HepG2 (cell line): ENCODE measurements around the gene DOCK4.

Experiments
- HDAC1 ChIP-seq: sonication (generic); formaldehyde crosslinking; IDR thresholded peaks from 2 replicates; pipeline ENCODE4 v1.5.1; 2020; ENCODE audit warnings: mild to moderate bottlenecking, missing genetic modification reagents
- RAD21 ChIP-seq: fragments of 450-650 bp; formaldehyde crosslinking; IDR thresholded peaks from 2 replicates; pipeline ENCODE4 v1.5.0; 2020; ENCODE audit warnings: mild to moderate bottlenecking
- TF ChIP-seq, protein P1 (sequence below): sonication (generic); formaldehyde crosslinking; IDR thresholded peaks from 2 replicates; pipeline ENCODE4 v1.5.0; 2020; ENCODE audit warnings: mild to moderate bottlenecking, missing genetic modification reagents, borderline replicate concordance
- TF ChIP-seq, protein P2 (sequence below): sonication (generic); formaldehyde crosslinking; IDR thresholded peaks from 2 replicates; pipeline ENCODE4 v1.8.0; 2022; ENCODE audit warnings: missing genetic modification reagents, mild to moderate bottlenecking, moderate library complexity, borderline replicate concordance
- TF ChIP-seq, protein P3 (sequence below): sonication (generic); formaldehyde crosslinking; IDR thresholded peaks from 2 replicates; pipeline ENCODE4 v1.4.0; 2020; ENCODE audit warnings: mild to moderate bottlenecking, missing genetic modification reagents

DNA sequence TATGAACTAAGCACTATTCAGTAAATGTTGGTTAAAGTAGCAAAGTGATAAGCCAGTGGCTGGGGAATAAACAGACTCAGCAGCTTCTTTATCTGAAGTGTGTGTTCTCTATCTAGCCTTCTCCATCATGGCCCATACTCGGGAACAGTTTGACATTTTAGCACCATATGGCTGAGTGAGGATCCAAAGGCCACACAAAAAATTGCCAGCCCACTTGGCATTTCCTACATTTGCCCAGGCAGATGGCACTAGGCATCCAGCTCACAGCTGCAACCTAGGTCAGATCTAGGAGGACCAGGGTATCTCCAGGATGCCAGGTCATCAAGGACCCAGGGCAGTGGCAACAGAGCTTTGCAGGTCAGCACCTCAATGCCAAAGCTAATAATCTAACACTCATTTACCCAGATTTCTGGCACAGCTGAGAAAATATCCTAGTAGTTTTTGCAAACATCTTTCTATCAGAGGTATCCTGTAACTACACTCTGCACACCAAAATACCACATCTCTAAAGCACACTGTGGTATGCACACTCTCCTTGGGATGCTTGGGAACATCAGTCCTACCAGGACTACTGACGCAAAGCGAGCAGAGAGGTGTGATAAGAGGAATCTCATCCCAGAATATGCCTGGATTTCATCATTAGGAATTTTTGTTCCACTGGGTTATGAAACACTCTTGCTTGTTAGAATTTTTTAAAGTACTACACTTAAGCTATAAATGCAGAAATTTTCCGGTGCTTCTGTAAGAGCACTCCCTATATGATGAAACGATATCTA is 61.7 kb downstream of the DOCK4 start:
- TF ChIP-seq HDAC1 (CRISPR knock-in tag) (no peak), RAD21 (CRISPR knock-in tag) (no peak)
- TF ChIP-seq, protein P1, sequence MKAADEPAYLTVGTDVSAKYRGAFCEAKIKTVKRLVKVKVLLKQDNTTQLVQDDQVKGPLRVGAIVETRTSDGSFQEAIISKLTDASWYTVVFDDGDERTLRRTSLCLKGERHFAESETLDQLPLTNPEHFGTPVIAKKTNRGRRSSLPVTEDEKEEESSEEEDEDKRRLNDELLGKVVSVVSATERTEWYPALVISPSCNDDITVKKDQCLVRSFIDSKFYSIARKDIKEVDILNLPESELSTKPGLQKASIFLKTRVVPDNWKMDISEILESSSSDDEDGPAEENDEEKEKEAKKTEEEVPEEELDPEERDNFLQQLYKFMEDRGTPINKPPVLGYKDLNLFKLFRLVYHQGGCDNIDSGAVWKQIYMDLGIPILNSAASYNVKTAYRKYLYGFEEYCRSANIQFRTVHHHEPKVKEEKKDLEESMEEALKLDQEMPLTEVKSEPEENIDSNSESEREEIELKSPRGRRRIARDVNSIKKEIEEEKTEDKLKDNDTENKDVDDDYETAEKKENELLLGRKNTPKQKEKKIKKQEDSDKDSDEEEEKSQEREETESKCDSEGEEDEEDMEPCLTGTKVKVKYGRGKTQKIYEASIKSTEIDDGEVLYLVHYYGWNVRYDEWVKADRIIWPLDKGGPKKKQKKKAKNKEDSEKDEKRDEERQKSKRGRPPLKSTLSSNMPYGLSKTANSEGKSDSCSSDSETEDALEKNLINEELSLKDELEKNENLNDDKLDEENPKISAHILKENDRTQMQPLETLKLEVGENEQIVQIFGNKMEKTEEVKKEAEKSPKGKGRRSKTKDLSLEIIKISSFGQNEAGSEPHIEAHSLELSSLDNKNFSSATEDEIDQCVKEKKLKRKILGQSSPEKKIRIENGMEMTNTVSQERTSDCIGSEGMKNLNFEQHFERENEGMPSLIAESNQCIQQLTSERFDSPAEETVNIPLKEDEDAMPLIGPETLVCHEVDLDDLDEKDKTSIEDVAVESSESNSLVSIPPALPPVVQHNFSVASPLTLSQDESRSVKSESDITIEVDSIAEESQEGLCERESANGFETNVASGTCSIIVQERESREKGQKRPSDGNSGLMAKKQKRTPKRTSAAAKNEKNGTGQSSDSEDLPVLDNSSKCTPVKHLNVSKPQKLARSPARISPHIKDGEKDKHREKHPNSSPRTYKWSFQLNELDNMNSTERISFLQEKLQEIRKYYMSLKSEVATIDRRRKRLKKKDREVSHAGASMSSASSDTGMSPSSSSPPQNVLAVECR = no peak
- TF ChIP-seq, protein P2, sequence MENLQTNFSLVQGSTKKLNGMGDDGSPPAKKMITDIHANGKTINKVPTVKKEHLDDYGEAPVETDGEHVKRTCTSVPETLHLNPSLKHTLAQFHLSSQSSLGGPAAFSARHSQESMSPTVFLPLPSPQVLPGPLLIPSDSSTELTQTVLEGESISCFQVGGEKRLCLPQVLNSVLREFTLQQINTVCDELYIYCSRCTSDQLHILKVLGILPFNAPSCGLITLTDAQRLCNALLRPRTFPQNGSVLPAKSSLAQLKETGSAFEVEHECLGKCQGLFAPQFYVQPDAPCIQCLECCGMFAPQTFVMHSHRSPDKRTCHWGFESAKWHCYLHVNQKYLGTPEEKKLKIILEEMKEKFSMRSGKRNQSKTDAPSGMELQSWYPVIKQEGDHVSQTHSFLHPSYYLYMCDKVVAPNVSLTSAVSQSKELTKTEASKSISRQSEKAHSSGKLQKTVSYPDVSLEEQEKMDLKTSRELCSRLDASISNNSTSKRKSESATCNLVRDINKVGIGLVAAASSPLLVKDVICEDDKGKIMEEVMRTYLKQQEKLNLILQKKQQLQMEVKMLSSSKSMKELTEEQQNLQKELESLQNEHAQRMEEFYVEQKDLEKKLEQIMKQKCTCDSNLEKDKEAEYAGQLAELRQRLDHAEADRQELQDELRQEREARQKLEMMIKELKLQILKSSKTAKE (CRISPR knock-in tag) = no peak
- TF ChIP-seq, protein P3, sequence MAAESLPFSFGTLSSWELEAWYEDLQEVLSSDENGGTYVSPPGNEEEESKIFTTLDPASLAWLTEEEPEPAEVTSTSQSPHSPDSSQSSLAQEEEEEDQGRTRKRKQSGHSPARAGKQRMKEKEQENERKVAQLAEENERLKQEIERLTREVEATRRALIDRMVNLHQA (CRISPR knock-in tag) = no peak
